HG03159 (cell line): ENCODE measurements around the gene ABHD17B.
A peak's percentile ranks its signal among the peaks of the same experiment; 100 is the strongest.

Experiments used
- ATAC-seq: cut with Tn5 transposase; IDR thresholded peaks from one replicate; pipeline ENCODE4 v1.9.1; 2021; ENCODE audit warnings: mild to moderate bottlenecking, moderate library complexity; ENCODE audit not compliant: unreplicated experiment

The ABHD17B gene

GRCh38 chr9:71879644-71880174 is 31.3 kb downstream of the ABHD17B start:
- ATAC-seq: no peak

GRCh38 chr9:71878327-71879274 is 32.4 kb downstream of the ABHD17B start:
- no peak for ATAC-seq

- no peak for ATAC-seq
Measured at GRCh38 chr9:71876829-71877228, 34.2 kb downstream of the ABHD17B start.

DNA sequence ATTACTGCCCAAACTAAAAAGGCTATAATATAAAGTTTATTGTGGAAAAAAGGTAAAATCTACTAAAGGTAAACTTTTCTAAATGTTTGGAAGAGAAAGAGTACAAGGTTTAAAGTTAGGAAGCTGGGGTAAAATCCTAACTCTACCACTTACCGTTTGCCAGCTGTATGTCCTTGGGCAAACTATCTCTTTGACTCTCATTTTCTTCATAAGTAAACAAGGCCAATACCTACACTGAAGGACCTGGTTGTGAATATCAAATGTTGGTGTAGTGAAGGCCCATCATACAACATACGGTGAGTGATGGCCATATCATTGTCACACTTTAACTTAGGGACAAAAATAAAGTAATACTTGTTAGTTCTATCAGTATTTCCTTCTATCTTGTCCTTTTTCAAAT is 34.9 kb downstream of the ABHD17B start:
- no peak for ATAC-seq

DNA sequence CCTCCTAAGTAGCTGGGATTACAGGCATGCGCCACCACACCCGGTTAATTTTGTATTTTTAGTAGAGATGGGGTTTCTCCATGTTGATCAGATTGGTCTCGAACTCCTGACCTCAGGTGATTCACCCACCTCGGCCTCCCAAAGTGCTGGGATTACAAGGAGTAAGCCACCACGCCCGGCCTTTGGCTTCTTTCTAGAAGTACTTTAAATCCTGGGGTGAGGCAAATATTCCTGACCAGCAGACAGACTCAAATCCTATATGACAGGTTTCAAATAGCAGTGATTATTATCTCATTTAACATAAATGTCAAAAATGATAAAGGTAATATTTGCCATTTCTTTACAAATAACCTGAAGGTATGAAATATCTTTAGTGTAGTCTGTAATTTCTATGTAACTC is 35.6 kb downstream of the ABHD17B start:
- no peak for ATAC-seq

- no peak for ATAC-seq
Measured at GRCh38 chr9:71863631-71864030, 47.4 kb downstream of the ABHD17B start.

GRCh38 chr9:71861618-71862017 is 49.4 kb downstream of the ABHD17B start:
- no peak for ATAC-seq

GRCh38 chr9:71859939-71860338 is 51.1 kb downstream of the ABHD17B start:
- no peak for ATAC-seq

GRCh38 chr9:71858812-71859211 is 52.2 kb downstream of the ABHD17B start:
- ATAC-seq: peak; percentile 71

DNA sequence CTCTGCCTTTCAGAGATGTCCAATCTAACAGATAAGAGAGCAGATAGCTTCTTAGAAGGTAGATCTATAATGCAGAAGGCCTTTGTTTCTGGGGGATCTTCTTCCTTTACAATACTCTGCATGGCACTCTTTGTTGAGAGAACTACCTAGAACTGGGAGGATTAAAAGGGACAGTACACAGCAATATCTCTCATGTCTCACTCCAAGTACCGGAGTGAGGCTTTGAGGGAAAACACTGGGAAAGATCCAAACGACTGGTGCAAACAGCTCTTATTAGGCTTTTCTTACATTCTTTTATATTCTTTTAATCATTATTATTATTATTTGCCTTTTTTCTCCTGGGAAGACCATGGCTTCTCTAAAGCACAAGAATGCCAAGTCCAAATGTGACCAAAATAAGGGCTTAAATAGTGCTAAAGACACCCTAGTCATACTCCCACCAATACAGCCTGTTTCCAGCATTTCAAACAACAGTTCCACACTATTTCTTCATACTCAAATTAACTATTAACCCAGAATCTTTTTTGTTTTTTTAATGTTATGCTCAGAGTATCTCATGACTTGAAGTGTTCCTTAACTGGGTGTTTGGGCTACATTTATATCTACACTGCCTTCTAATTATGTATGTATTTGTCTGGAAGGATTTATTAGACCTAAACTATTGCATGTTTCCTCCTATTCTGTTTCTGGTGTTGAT is 52.7 kb downstream of the ABHD17B start:
- no peak for ATAC-seq

DNA sequence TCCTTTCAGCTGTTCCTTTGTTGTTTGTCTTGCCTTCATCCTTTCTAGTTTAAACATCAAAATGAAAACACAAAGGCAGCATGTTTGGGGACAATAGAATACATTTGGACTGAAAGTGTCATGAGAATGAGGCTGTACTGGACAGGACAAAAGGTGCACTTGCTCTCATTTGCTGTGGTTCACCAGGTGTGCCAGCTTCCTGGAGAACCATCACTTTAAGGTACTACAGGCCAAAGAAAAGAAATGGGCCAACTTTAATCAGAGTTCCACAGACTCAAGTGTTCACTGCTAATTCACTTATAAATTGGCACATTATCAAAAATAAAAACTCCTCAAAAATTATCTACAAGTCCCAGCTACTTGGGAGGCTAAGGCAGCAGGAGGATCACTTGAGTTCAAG is 53.8 kb downstream of the ABHD17B start:
- ATAC-seq: no peak

- no peak for ATAC-seq
Measured at GRCh38 chr9:71854811-71855210, 56.2 kb downstream of the ABHD17B start.

DNA sequence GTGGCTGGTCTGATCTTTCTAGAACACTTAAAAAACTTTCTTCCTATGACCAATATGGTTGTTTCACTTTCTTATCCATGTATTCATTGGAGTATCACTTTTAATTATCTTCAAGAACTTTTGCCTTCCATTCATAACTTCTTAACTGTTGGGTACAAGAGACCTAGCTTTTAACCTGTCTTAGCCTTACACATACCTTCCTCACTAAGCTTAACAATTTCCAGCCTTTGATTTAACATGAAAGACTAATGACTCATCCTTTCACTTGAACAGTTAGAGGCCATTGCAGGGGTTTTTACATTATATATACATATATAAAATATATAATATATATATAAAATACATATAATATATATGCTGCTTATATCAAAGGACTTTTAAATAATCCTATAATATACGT is 57.9 kb downstream of the ABHD17B start:
- ATAC-seq: no peak

DNA sequence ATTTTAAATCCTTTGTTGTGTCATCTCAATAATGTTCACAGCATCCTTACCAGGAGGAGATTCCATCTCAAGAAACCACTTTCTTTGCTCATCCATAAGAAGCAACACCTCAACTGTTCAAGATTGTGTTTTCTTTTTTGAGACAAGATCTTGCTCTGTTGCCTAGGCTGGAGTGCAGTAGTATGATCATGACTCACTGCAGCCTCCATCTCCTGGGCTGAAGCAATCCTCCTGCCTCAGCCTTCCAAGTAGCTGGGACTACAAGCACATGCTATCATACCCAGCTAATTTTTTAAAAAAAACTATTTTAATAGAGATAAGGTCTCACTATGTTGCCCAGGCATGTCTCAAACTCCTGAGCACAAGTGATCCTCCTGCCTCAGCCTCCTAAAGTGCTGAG is 60.0 kb downstream of the ABHD17B start:
- ATAC-seq: no peak

DNA sequence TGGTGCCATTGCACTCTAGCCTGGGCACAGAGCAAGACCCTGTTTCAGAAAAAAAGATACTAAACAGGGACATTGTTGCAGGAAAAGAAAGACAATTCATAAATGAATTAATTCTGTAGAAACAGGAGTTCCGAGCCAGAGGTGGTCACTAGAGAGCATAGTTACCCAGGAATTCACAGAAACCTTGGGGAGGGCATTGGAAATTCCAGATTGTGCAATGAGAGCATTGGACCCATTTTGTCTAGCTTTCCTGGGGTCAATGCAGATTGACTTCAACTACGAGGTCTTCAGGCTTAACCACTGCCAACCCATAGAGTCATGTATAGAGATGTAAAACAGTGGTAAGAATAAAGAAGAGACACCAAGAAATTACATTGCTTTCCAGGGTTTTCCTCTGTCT is 63.1 kb downstream of the ABHD17B start:
- no peak for ATAC-seq

GRCh38 chr9:71844808-71845207 is 66.2 kb downstream of the ABHD17B start:
- ATAC-seq: no peak

DNA sequence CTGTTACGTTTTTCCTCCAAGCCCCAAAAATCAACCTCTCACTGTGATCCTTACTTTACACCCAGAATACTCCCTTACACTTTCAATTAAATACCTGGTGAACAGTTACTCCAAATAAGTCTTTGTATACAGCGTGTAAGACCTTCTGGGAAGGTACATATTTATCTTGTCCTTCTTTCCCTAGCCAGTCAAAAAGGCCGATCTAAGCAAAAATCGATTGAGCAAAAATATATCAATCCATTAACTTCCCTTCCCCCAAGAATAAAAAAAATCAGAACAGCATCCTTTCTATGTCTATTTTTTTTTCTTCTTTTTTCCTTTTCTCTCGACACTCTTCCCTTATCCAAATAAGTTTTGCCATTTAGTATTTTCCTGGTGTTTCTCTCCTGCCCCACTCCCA is 71.3 kb downstream of the ABHD17B start:
- ATAC-seq: no peak

DNA sequence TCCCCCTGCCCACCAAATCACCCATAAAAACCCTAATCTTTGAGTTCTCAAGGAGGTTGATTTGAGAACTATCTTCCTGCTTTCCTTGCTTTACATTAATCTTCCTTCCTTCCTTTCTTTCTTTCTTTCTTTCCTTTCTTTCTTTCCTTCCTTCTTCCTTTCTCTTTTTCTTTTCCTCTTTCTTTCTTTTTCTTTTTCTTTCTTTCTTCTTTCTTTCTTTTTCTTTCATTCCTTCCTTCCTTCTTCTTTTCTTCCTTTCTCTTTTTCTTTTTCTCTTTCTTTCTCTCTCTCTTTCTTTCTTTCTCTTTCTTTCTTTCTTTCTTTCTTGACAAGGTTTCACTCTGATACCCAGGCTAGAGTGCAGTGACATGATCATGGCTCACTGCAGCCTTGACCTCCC is 75.4 kb downstream of the ABHD17B start:
- no peak for ATAC-seq

DNA sequence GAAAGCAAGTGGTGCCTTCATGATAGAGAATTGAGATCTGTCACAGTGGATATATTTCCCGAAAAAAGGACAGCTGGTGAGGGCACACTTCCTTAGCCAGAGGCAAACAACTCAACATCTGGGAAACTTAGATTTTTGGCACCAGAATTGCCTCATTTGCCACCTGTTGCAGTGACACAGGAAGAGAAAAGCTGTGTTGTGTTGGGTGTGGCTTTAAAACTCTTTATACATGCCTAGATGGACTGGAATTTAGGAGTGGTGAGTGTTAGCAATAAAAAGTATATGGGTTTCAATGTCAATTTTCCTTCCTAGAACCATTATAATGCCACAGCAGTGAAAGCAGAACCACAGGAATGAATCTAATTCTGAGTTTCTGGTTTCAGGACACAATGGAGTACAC is 80.1 kb downstream of the ABHD17B start:
- no peak for ATAC-seq

DNA sequence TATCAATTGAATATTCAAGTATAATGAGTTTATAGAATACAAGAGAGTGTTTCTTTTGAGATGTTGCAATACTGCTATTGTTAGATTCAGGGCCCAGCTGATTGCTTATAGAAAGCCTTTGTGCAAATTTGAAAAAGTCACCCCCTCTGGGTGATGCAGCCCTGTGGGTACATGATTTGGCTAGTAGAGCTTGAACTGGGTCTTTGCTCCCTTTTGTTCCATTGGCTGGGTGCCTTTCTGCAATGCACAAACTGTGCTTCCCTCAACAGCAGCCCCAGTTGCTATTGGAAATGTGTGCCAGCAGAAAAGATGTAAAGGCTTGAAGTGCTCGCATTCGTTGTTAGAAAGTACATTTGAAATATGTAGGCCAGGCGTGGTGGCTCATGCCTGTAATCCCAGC is 80.8 kb downstream of the ABHD17B start:
- ATAC-seq: no peak

GRCh38 chr9:71826279-71826678 is 84.7 kb downstream of the ABHD17B start:
- ATAC-seq: no peak

GRCh38 chr9:71824257-71824656 is 86.7 kb downstream of the ABHD17B start:
- ATAC-seq: no peak
